Ascending aorta (tissue), 2 donors: ENCODE measurements around the gene ZNF99. TPM values are rescaled to one million over a fixed set of nuclear protein-coding genes. Genes with fewer than 3 reads are reported as not detected.

ENCODE experiments used
- DNase-seq, 2 donors: peaks; one replicate each; pipeline ENCODE4 v3.0.0-alpha.2; 2019; ENCODE audit warnings: low spot score in 2 of 2
- H3K27ac ChIP-seq, 2 donors: fragments of 200-600 bp; sonication (generic); one replicate each; pipeline ENCODE4 v1.5.1; 2016 to 2017; ENCODE audit warnings: mild to moderate bottlenecking in 1 of 2
- H3K27me3 ChIP-seq: fragments of 200-600 bp; sonication (generic); one replicate; pipeline ENCODE4 v1.5.1; 2017
- H3K36me3 ChIP-seq, 2 donors: fragments of 200-600 bp; sonication (generic); one replicate each; pipeline ENCODE4 v1.5.1; 2016
- H3K4me1 ChIP-seq, 2 donors: fragments of 200-600 bp; sonication (generic); one replicate each; pipeline ENCODE4 v1.5.1; 2016 to 2017; ENCODE audit warnings: mild to moderate bottlenecking in 1 of 2
- H3K4me3 ChIP-seq, 2 donors: fragments of 200-600 bp; sonication (generic); one replicate each; pipeline ENCODE4 v1.5.1; 2016 to 2017; ENCODE audit warnings: mild to moderate bottlenecking in 1 of 2
- H3K9me3 ChIP-seq, 2 donors: fragments of 200-600 bp; sonication (generic); one replicate each; pipeline ENCODE4 v1.5.1; 2016
- intact Hi-C: fragments of 100-400 bp; cut with DNase I; formaldehyde crosslinking; loops from one replicate; pipeline ENCODE4 v1.15.1; 2023
- total RNA-seq: library from RNA; depleted of rRNA; stranded (reverse); fragments of >200 nt; gene quantifications from one replicate; pipeline ENCODE4 v1.1.0, GENCODE V29; 2016
- TF ChIP-seq, protein P1 (sequence below), 3 experiments: fragments of 200-600 bp in 2 of 3; fragments of 450-650 bp in 1 of 3; sonication (generic) in 2 of 3; IDR thresholded peaks; one replicate each; pipeline ENCODE4 v1.5.1; 2016 to 2019; ENCODE audit warnings: antibody characterized with exemption in 3 of 3, mild to moderate bottlenecking in 1 of 3, moderate library complexity in 1 of 3

Gene ZNF99
- not detected for total RNA-seq

- Histone ChIP-seq H3K4me1 (no peaks in the 10 kb centered on the region), H3K27me3 (no peaks in the 10 kb centered on the region), H3K4me3 (peak within 1 kb of the TSS; percentile 33 to 67), H3K27ac (peak within 1 kb of the TSS in 1 of 2 donors; percentile 21), H3K36me3 (no peaks in the 10 kb centered on the region), H3K9me3 (no peaks in the 10 kb centered on the region)
- intact Hi-C loops, result no loop called here
- peak; percentile 16 to 73 for DNase-seq
- TF ChIP-seq, protein P1, sequence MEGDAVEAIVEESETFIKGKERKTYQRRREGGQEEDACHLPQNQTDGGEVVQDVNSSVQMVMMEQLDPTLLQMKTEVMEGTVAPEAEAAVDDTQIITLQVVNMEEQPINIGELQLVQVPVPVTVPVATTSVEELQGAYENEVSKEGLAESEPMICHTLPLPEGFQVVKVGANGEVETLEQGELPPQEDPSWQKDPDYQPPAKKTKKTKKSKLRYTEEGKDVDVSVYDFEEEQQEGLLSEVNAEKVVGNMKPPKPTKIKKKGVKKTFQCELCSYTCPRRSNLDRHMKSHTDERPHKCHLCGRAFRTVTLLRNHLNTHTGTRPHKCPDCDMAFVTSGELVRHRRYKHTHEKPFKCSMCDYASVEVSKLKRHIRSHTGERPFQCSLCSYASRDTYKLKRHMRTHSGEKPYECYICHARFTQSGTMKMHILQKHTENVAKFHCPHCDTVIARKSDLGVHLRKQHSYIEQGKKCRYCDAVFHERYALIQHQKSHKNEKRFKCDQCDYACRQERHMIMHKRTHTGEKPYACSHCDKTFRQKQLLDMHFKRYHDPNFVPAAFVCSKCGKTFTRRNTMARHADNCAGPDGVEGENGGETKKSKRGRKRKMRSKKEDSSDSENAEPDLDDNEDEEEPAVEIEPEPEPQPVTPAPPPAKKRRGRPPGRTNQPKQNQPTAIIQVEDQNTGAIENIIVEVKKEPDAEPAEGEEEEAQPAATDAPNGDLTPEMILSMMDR (IDR thresholded peaks at IDR 0.05), result no peak
Observed at GRCh38 chr19:22783651-22784410, at the start of gene ZNF99. ZNF99 (minus strand) TSS chr19:22784151; CDS start chr19:22784016, 135 bp downstream.

DNA sequence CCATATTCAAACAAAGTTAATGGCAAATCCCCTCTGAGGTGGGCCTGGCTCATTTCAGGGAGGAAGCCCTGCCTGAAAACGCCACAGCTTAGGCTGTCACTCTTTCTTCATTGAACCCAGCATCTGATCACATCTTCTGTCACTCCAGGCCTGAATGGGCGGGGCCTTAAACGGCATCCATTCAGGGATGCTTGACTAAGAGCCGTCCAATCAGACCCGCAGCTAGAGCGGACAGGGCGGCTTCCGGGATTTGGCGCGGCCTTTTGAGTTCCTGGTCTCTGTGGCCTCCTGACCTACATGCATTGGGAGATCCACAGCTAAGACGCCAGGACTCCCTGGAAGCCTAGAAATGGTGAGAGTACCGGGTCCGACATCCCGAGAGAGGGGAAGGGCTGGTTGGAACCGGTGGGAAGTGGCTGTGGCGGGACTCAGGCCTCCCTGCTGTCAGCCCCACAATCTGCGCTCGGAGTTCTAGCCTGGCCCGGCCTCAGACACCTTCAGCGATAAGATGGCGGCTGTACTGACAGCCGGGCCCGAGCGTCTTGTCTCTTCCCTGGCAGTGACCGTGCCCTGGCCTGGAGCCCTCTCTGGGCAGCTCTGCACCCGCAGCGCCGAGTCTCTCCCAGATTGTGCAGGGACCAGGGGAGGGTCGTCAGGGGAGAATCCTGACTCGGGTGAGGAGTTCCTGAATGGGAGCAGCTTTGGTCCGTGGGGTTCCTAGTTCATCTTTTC, 48.2 kb upstream of the ZNF99 start, which contains the start of gene ZNF723:
Gene ZNF723 (plus strand): TSS at position 261 of the 732 bp plus-strand sequence. CDS start 89 bp downstream, at position 350.
- no peak for DNase-seq
- intact Hi-C loops, result no loop called here
- no peaks in the 10 kb centered on the region for H3K36me3 ChIP-seq
- H3K27me3 ChIP-seq, result no peaks in the 10 kb centered on the region
- no peaks in the 10 kb centered on the region for H3K9me3 ChIP-seq
- H3K27ac ChIP-seq, result no peak within 1 kb of the TSS
- TF ChIP-seq, protein P1 (IDR thresholded peaks at IDR 0.05), result no peak
- no peak within 1 kb of the TSS for H3K4me3 ChIP-seq
- no peaks in the 10 kb centered on the region for H3K4me1 ChIP-seq

DNA sequence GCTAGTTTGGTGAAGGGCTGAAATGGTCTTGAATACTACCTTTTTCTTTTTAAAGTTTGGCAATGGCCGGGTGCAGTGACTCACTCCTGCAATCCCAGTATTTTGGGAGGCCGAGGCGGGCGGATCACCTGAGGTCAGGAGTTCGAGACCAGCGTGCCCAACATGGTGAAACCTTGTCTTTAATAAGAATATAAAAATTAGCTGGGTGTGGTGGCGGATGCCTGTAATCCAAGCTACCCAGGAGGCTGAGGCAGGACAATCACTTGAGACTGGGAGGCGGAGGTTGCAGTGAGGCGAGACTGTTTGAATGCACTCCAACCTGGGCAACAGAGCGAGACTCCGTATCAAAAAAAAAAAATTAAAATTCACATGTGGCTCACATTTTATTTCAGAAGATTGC, 47.3 kb upstream of the ZNF99 start:
- no peak overlapping the region for H3K4me3 ChIP-seq
- no peaks in the 10 kb centered on the region for H3K27me3 ChIP-seq
- no peaks in the 10 kb centered on the region for H3K9me3 ChIP-seq
- no peaks in the 10 kb centered on the region for H3K4me1 ChIP-seq
- H3K27ac ChIP-seq, result no peak overlapping the region
- H3K36me3 ChIP-seq, result no peaks in the 10 kb centered on the region
- TF ChIP-seq, protein P1 (IDR thresholded peaks at IDR 0.05), result no peak
- intact Hi-C loops, result no loop called here
- DNase-seq, result no peak

DNA sequence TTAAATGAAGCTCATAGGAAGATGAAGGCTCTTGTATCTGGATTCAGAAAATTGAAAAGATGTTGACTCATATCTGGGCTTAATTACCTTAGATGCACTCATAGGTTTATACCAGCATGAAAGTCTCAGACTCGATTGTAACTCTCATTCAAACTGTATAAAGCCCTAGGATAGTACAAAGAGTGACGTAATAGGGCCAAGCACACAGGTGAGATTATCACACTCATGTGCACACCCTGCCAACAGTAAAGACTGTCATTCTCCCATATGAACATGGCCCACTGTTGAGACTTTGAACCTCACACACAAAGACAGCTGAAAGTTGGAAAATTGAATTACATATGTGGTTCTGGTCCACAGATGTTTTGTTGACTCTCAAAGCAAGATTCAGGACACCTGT, 30.2 kb upstream of the ZNF99 start:
- Histone ChIP-seq H3K9me3 (no peaks in the 10 kb centered on the region), H3K4me1 (no peaks in the 10 kb centered on the region), H3K27ac (no peak overlapping the region), H3K36me3 (no peaks in the 10 kb centered on the region), H3K4me3 (no peak overlapping the region), H3K27me3 (no peaks in the 10 kb centered on the region)
- TF ChIP-seq, protein P1 (IDR thresholded peaks at IDR 0.05), result no peak
- no peak for DNase-seq
- intact Hi-C loops, result no loop called here

DNA sequence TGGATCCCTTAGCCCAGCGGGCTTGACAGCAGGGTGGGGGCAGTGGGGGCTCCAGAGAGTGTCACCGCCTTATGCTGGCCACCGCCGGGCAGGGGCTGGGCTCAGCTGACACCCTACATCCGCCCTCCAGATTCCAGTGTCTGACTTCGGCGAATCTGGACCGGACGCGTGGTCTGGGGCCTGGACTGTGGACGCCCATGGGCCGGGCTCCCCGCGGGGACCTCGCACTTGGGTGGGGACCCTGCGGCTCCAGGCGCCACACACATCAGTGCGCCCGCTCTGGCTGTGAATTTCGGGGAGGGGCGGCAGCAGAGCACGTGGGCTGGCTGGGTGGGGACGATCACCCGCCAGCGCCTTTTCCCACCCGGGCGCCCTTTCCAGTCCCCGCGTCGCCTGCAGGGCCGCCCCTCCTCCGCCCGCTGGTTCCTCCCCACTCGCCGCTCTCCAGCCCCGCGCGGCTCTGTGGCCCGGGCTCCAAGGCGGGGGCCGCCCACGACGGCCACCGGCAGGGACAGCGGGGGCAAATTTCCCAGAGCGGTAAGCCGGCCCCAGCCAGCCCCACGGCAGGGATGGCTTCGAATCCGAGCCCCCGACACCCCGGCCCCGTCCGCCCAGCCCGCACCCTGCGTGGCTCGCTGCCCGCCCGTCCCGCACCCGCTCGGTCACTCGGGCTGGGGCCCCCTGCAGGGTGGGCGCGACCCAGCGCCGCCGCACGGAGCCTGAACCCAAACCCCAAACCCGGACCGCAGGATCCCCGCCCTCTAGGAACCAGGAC, 23.3 kb upstream of the ZNF99 start:
- H3K4me3 ChIP-seq, result peak overlapping the region in 1 of 2 donors; percentile 41
- no peaks in the 10 kb centered on the region for H3K27me3 ChIP-seq
- DNase-seq, result no peak
- no peaks in the 10 kb centered on the region for H3K36me3 ChIP-seq
- H3K4me1 ChIP-seq, result no peaks in the 10 kb centered on the region
- TF ChIP-seq, protein P1 (IDR thresholded peaks at IDR 0.05), result no peak
- H3K27ac ChIP-seq, result no peak overlapping the region
- intact Hi-C loops, result no loop called here
- H3K9me3 ChIP-seq, result no peaks in the 10 kb centered on the region
